CD4-positive, CD25-positive, alpha-beta regulatory T cell (primary cell): ENCODE data around the gene PPIP5K2. TPM values are rescaled to one million over a fixed set of nuclear protein-coding genes. Genes with fewer than 3 reads are reported as not detected.
"Not testable (repeated sequence)": the region's sequence is repeated elsewhere in the genome, so short reads cannot be mapped to it uniquely, and the experiment has no call there.

Source experiments
- ATAC-seq, 2 donors: fragments of 150-1000 bp; cut with Tn5 transposase; one replicate each; pipeline ENCODE4 v1.10.0; 2021; ENCODE audit warnings: low read depth in 2 of 2, moderate number of reproducible peaks in 2 of 2, moderate library complexity in 1 of 2
- DNase-seq, 3 donors: peaks; one replicate each; pipeline versions ENCODE4 v3.0.0 to v3.0.0-alpha.2; 2012 to 2022; ENCODE audit warnings: mixed read lengths in 1 of 3
- H3K27ac ChIP-seq: one replicate; pipeline ENCODE4 v1.7.0; 2013; ENCODE audit warnings: mild to moderate bottlenecking, low read length; ENCODE audit not compliant: insufficient read depth, poor library complexity, severe bottlenecking
- H3K27me3 ChIP-seq: one replicate; pipeline ENCODE4 v1.7.0; 2013; ENCODE audit warnings: low read length; ENCODE audit not compliant: control insufficient read depth, insufficient read depth
- H3K36me3 ChIP-seq: one replicate; pipeline ENCODE4 v1.7.0; 2013; ENCODE audit warnings: mild to moderate bottlenecking, low read length, moderate library complexity; ENCODE audit not compliant: control insufficient read depth, insufficient read depth
- H3K4me1 ChIP-seq: 2 replicates; pipeline ENCODE4 v1.7.0; 2013; ENCODE audit warnings: mild to moderate bottlenecking, low read length; ENCODE audit not compliant: insufficient read depth, control insufficient read depth, poor library complexity, severe bottlenecking
- H3K4me3 ChIP-seq: one replicate; pipeline ENCODE4 v1.7.0; 2013; ENCODE audit warnings: low read depth, mild to moderate bottlenecking, low read length, moderate library complexity
- H3K9me3 ChIP-seq, 2 experiments: 1 replicate in 1 of 2; 2 replicates in 1 of 2; pipeline ENCODE4 v1.7.0; 2013; ENCODE audit warnings: low read length in 2 of 2, mild to moderate bottlenecking in 1 of 2, moderate library complexity in 1 of 2; ENCODE audit not compliant: control insufficient read depth in 2 of 2
- H3K27ac Mint-ChIP-seq, 3 donors: one replicate each; pipeline ENCODE4 v1.8.0; 2020 to 2022; ENCODE audit warnings: mild to moderate bottlenecking in 3 of 3, mixed read lengths in 3 of 3, moderate library complexity in 2 of 3
- H3K27me3 Mint-ChIP-seq: one replicate; pipeline ENCODE4 v1.8.0; 2022; ENCODE audit warnings: mild to moderate bottlenecking, mixed read lengths
- H3K36me3 Mint-ChIP-seq: one replicate; pipeline ENCODE4 v1.8.0; 2020; ENCODE audit warnings: mixed read lengths
- H3K4me1 Mint-ChIP-seq, 4 donors: one replicate each; pipeline ENCODE4 v1.8.0; 2020 to 2022; ENCODE audit warnings: mixed read lengths in 4 of 4, mild to moderate bottlenecking in 1 of 4
- H3K4me3 Mint-ChIP-seq, 4 donors: one replicate each; pipeline ENCODE4 v1.8.0; 2020 to 2022; ENCODE audit warnings: mild to moderate bottlenecking in 4 of 4, mixed read lengths in 4 of 4, moderate library complexity in 3 of 4
- H3K9me3 Mint-ChIP-seq, 7 donors: one replicate each; pipeline ENCODE4 v1.8.0; 2020 to 2022; ENCODE audit warnings: mixed read lengths in 7 of 7, mild to moderate bottlenecking in 3 of 7, moderate library complexity in 2 of 7
- polyA plus RNA-seq, 4 donors: library from polyadenylated mRNA; unstranded; fragments of 300-500 nt; fragmentation: Illumina TruSeq; gene quantifications; one replicate each; pipeline ENCODE4 v1.2.3, GENCODE V29; 2021
- total RNA-seq: library from RNA; stranded (reverse); gene quantifications from one replicate; pipeline ENCODE4 v1.2.3, GENCODE V29; 2022

The PPIP5K2 gene
- total RNA-seq, result 47.5 TPM
- polyA plus RNA-seq, result 10 to 100 TPM; 23.9 to 33.4 (median 24.3) TPM

DNA sequence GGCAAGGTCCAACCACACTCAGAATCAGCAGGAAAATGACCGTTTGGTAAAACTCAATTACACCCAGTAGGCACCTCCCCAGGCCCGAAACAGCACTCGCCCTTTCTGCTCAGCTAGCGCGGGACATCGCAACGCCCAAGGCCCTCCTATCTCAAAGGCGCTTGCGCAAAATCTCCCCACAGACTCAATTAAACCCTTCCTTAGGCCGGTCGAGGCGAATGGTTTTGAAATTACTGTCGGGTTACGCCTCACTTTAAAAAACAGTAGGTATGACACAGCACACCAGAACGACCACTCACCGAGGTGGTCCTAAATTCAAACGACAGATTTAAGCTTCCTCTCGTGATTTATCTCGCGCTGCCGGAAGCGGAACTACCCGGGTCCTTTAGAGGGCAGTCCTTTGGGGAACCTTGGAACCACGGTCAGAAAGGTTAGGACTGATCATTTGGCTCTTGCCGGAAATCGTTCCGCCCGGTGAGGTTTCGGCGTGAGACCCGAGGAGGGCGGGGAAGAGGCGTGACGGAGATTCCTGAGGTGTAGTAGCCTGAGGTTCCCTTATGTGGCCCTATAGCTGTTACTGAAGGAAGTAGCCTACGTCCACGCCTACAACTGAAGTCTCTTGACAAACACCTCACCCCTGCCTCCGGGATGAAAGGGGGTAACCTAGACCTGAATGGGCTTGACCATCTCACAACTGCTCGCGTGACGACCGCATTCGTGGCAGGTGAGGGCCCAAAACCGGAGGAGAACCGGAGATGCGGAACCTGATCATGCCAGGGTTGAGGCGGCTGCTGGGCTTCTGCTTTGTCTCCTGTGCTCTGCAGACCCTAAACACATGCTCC lies at the start of gene PPIP5K2, which contains the start of gene GIN1:
TSS of gene PPIP5K2 (plus strand) at position 537 of the 842 bp plus-strand sequence. CDS start 9,289 bp downstream, outside the sequence.
TSS of gene GIN1 (minus strand) at position 374 of the 842 bp plus-strand sequence. CDS start 11,431 bp downstream, outside the sequence.
- peak within 1 kb of the TSS; percentile 96 for H3K4me3 ChIP-seq
- peak within 1 kb of the TSS; percentile 92 for H3K27ac ChIP-seq
- H3K27me3 Mint-ChIP-seq, result peaks cover 6% of the 10 kb centered on the region
- H3K36me3 Mint-ChIP-seq, result peaks cover 5% of the 10 kb centered on the region
- ATAC-seq, result peak; percentile 95 to 96
- H3K4me3 Mint-ChIP-seq, result peak within 1 kb of the TSS; percentile 97 to 99 (median 98)
- H3K4me1 ChIP-seq, result peaks cover 38% of the 10 kb centered on the region
- H3K9me3 Mint-ChIP-seq, result peaks cover 0 to 1% (median 0%) of the 10 kb centered on the region in 7 donors
- DNase-seq, result peak; percentile 94 to 99 (median 98)
- H3K36me3 ChIP-seq, result no peaks in the 10 kb centered on the region
- H3K27ac Mint-ChIP-seq, result peak within 1 kb of the TSS; percentile 97 to 100 (median 99)
- H3K27me3 ChIP-seq, result no peaks in the 10 kb centered on the region
- no peaks in the 10 kb centered on the region for H3K9me3 ChIP-seq
- H3K4me1 Mint-ChIP-seq, result peaks cover 24 to 69% (median 56%) of the 10 kb centered on the region in 4 donors

DNA sequence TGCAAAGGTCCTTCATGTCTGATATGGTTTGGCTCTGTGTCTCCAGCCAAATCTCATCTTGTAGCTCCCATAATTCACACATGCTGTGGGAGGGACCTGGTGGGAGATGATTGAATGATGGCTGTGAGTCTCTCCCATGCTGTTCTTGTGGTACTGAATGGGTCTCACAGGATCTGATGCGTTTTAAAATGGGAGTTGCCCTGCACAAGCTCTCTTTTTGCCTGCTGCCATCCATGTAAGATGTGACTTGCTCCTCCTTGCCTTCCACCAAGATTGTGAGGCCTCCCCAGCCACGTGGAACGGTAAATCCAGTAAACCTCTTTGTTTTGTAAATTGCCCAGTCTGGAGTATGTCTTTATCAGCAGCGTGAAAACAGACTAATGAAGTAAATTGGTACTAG lies 46.6 kb upstream of the PPIP5K2 start:
- H3K27ac ChIP-seq, ATAC-seq: not testable (repeated sequence)
- H3K9me3 Mint-ChIP-seq, result peaks cover 4 to 51% (median 20%) of the 10 kb centered on the region in 7 donors

DNA sequence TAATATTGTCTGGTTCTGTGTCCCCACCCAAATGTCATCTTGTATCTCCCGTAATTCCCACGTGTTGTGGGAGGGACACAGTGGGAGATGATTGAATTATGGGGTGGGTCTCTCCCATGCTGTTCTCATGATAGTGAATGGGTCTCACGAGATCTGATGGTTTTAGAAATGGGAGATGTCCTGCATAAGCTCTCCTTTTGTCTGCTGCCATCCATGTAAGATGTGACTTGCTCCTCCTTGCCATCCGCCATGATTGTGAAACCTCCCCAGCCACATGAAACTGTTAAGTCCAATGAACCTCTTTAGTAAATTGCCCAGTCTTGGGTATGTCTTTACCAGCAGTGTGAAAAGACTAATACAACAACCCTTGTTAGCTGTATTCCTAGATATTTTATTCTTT lies 44.7 kb upstream of the PPIP5K2 start:
- Mint-ChIP-seq H3K36me3 (peaks cover 4% of the 10 kb centered on the region), H3K9me3 (peaks cover 8 to 61% (median 23%) of the 10 kb centered on the region in 7 donors)

More for the DNA sequence above, 46.6 kb upstream of the PPIP5K2 start:
- H3K9me3 ChIP-seq, result peaks cover 19 to 30% of the 10 kb centered on the region in 2 experiments
- not testable (repeated sequence) for H3K4me1 Mint-ChIP-seq, H3K36me3 ChIP-seq, H3K4me3 ChIP-seq, H3K27me3 ChIP-seq, H3K4me1 ChIP-seq, H3K36me3 Mint-ChIP-seq, H3K27ac Mint-ChIP-seq, H3K4me3 Mint-ChIP-seq, DNase-seq
- H3K27me3 Mint-ChIP-seq, result peaks cover 14% of the 10 kb centered on the region

DNA sequence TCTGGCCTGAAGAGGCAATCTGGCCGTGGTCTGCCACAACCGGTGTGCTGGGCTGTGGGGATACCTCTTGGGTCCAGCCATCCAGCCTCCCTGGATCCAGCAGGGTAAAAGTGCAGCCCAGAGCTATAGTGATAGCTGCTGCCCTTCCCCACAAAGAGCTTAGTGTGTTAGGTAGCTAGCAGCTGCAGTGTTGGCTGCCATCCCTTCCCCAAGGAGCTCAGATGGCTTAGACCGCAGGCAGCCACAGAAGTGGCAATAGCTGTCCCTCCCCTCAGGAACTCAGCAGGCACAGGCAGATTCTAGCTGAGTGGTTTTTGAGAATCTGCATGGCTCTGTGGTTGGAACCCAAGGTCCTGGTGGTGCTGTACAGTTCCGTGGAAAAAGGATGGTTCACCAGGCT lies 40.3 kb upstream of the PPIP5K2 start:
- peaks cover 49 to 60% of the 10 kb centered on the region in 2 experiments for H3K9me3 ChIP-seq
- H3K27ac ChIP-seq, result no peak overlapping the region
- no peaks in the 10 kb centered on the region for H3K4me1 ChIP-seq
- peaks cover 5% of the 10 kb centered on the region for H3K27me3 Mint-ChIP-seq
- H3K27ac Mint-ChIP-seq, result no peak overlapping the region
- DNase-seq (no peak), ATAC-seq (no peak)
- peaks cover 11% of the 10 kb centered on the region for H3K36me3 Mint-ChIP-seq
- H3K4me3 Mint-ChIP-seq, result no peak overlapping the region
- peaks cover 10 to 78% (median 34%) of the 10 kb centered on the region in 7 donors for H3K9me3 Mint-ChIP-seq
- no peaks in the 10 kb centered on the region for H3K4me1 Mint-ChIP-seq
- no peaks in the 10 kb centered on the region for H3K36me3 ChIP-seq
- no peaks in the 10 kb centered on the region for H3K27me3 ChIP-seq
- H3K4me3 ChIP-seq, result no peak overlapping the region

More for the DNA sequence above, 44.7 kb upstream of the PPIP5K2 start:
- peaks cover 14% of the 10 kb centered on the region for H3K27me3 Mint-ChIP-seq
- H3K4me3 Mint-ChIP-seq, result peak overlapping the region in 1 of 4 donors; percentile 83
- Histone ChIP-seq H3K9me3 (peaks cover 19 to 46% of the 10 kb centered on the region in 2 experiments), H3K4me1 (no peaks in the 10 kb centered on the region), H3K27ac (no peak overlapping the region), H3K4me3 (no peak overlapping the region), H3K27me3 (no peaks in the 10 kb centered on the region), H3K36me3 (no peaks in the 10 kb centered on the region)
- no peak for ATAC-seq
- no peak for DNase-seq
- no peaks in the 10 kb centered on the region for H3K4me1 Mint-ChIP-seq
- H3K27ac Mint-ChIP-seq, result no peak overlapping the region

DNA sequence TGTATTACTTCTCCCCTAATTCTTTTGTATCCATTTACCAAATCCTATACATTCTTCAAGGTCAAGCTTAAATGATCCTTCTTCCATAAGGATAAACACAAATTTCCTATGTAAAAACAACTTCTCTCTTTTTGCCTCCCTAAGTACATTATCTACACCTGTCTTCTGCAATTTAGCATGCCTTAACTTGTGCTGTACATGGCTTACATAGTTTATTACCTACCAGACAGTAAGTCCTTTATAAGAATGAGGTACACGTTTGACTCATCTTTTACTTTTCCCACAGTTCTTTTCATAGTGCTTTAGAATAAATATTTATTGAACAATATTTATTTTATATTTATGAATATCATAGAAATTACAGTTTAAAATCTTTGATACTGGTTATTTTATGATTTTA lies 33.6 kb upstream of the PPIP5K2 start:
- Histone ChIP-seq H3K27me3 (no peaks in the 10 kb centered on the region), H3K9me3 (peaks cover 28 to 41% of the 10 kb centered on the region in 2 experiments), H3K4me3 (no peak overlapping the region), H3K36me3 (peaks cover 32% of the 10 kb centered on the region), H3K27ac (no peak overlapping the region), H3K4me1 (no peaks in the 10 kb centered on the region)
- Mint-ChIP-seq H3K36me3 (peaks cover 51% of the 10 kb centered on the region), H3K27me3 (no peaks in the 10 kb centered on the region), H3K27ac (no peak overlapping the region), H3K4me1 (no peaks in the 10 kb centered on the region), H3K4me3 (no peak overlapping the region), H3K9me3 (peaks cover 4 to 42% (median 22%) of the 10 kb centered on the region in 7 donors)
- DNase-seq (no peak), ATAC-seq (no peak)

DNA sequence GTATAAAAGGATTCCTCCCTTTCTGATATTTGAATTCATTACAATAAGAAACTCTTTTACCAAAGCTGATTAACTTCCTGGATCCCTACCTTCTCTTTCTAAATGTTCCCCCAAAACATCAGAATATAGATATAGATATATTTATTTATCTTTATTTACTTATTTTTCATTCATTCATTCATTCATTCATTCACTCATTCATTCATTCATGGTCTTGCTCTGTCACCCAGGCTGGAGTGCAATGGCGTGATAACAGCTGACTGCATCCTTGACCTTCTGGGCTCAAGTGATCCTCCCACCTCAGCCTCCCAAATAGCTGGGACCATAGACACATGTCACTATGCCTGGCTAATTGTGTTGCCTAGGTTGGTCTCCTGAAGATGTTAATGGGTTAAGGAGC lies 30.8 kb upstream of the PPIP5K2 start:
- ATAC-seq, result no peak
- Mint-ChIP-seq H3K27me3 (no peaks in the 10 kb centered on the region), H3K27ac (no peak overlapping the region), H3K36me3 (peaks cover 56% of the 10 kb centered on the region), H3K4me1 (no peaks in the 10 kb centered on the region), H3K9me3 (peaks cover 2 to 15% (median 12%) of the 10 kb centered on the region in 7 donors), H3K4me3 (no peak overlapping the region)
- DNase-seq, result no peak
- Histone ChIP-seq H3K4me3 (no peak overlapping the region), H3K9me3 (peaks cover 17 to 18% of the 10 kb centered on the region in 2 experiments), H3K27me3 (no peaks in the 10 kb centered on the region), H3K36me3 (peaks cover 36% of the 10 kb centered on the region), H3K27ac (no peak overlapping the region), H3K4me1 (no peaks in the 10 kb centered on the region)

DNA sequence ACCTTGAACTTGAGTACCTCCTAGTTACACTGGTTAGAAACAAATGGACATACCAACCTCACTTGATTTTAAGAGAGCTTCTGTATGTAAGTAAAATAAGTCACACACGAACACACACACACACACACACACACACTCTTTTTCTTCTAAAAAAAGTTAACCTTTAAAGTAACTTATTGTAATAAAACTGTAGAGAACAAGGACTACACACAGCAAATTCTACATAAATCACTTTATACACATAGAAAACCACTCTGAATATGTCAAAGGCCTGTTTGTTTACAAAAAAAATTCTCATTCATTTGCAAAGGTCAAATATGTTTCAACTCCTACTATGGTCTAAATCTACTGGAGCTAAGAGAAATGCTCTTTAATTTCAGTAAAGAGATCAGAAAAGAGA lies 29.3 kb upstream of the PPIP5K2 start:
- Mint-ChIP-seq H3K4me1 (no peaks in the 10 kb centered on the region), H3K36me3 (peaks cover 50% of the 10 kb centered on the region), H3K4me3 (no peak overlapping the region), H3K27me3 (no peaks in the 10 kb centered on the region), H3K9me3 (peaks cover 0 to 9% (median 7%) of the 10 kb centered on the region in 7 donors), H3K27ac (no peak overlapping the region)
- Histone ChIP-seq H3K27me3 (no peaks in the 10 kb centered on the region), H3K27ac (no peak overlapping the region), H3K9me3 (peaks cover 7 to 8% of the 10 kb centered on the region in 2 experiments), H3K36me3 (peaks cover 36% of the 10 kb centered on the region), H3K4me1 (no peaks in the 10 kb centered on the region), H3K4me3 (no peak overlapping the region)
- ATAC-seq (no peak), DNase-seq (no peak)
